Daoy (cell line): ENCODE data around the gene CERS4. TPM values are rescaled to one million over a fixed set of nuclear protein-coding genes. Genes with fewer than 3 reads are reported as not detected.

Experiments used
- total RNA-seq: library from RNA; depleted of rRNA; stranded (reverse); fragments of >200 nt; shearing (Covaris generic); gene quantifications from 2 replicates; pipeline ENCODE4 v1.2.3, GENCODE V29; 2014; rRNA removed

The CERS4 gene
- total RNA-seq, 1 experiment from 2014 or later, result 12.1 TPM

Other genes starting within 250 kb of the CERS4 start
- gene ELAVL1, start 203.7 kb upstream of the CERS4 start, total RNA-seq, result 38.5 and 45.4 TPM in 2 replicates
- gene CCL25, start 156.6 kb upstream of the CERS4 start, total RNA-seq, result not detected in 2 replicates
- gene FBN3, start 59.8 kb upstream of the CERS4 start, total RNA-seq, result not detected in 2 replicates
- 108 TPM in 2 replicates for gene CD320, start 99.0 kb downstream of the CERS4 start, total RNA-seq
- 17.0 and 22.6 TPM in 2 replicates for gene NDUFA7, start 112.0 kb downstream of the CERS4 start, total RNA-seq
- 153 and 281 TPM in 2 replicates for gene RPS28, start 112.1 kb downstream of the CERS4 start, total RNA-seq
- 0.40 TPM in 1 of 2 replicates, not detected in the other for gene KANK3, start 133.9 kb downstream of the CERS4 start, total RNA-seq
- gene ANGPTL4, start 154.8 kb downstream of the CERS4 start, total RNA-seq, result 0.86 TPM in 1 of 2 replicates, not detected in the other
- gene RAB11B, start 181.0 kb downstream of the CERS4 start, total RNA-seq, result 3.5 and 9.0 TPM in 2 replicates
- 12.3 and 17.8 TPM in 2 replicates for gene MARCHF2, start 203.9 kb downstream of the CERS4 start, total RNA-seq
- gene HNRNPM, start 235.6 kb downstream of the CERS4 start, total RNA-seq, result 140 and 162 TPM in 2 replicates